PC-3 (cell line): ENCODE results near the gene FZD10. TPM values are rescaled to one million over a fixed set of nuclear protein-coding genes. Genes with fewer than 3 reads are reported as not detected.

Source experiments
- ATAC-seq: fragments of 200-7000 bp; cut with Tn5 transposase; 2 replicates; pipeline ENCODE4 v1.9.1; 2020; ENCODE audit warnings: mild to moderate bottlenecking, moderate library complexity
- BruUV-seq: library from RNA; stranded (reverse); fragments of 400-500 nt; replicated peaks from 2 replicates; lab custom pipeline; 2021; lab: Mats Ljungman, UMichigan
- CTCF ChIA-PET: fragments of 300-600 bp; sonication (Branson Sonifier 250); formaldehyde crosslinking; loops from one replicate; lab custom pipeline; 2022; ENCODE audit warnings: antibody characterized with exemption; lab: Charles Lee
- POLR2A ChIA-PET: fragments of 300-600 bp; sonication (Branson Sonifier 250); formaldehyde crosslinking; loops from one replicate; lab custom pipeline; 2022; ENCODE audit warnings: antibody characterized with exemption; ENCODE audit not compliant: unreplicated experiment; lab: Charles Lee
- DNase-seq: peaks from one replicate; pipeline ENCODE4 v3.0.0-alpha.2; 2015
- H2AFZ ChIP-seq: fragments of 300-600 bp; sonication (generic); 2 replicates; pipeline ENCODE4 v1.6.0; 2016; ENCODE audit warnings: antibody characterized with exemption, low read length
- H3F3A ChIP-seq: fragments of 300-600 bp; sonication (generic); one replicate; pipeline ENCODE4 v1.6.0; 2017; ENCODE audit warnings: antibody characterized with exemption, low read length, control low read depth, mild to moderate bottlenecking; ENCODE audit not compliant: unreplicated experiment
- H3K27ac ChIP-seq: fragments of 300-600 bp; sonication (generic); 2 replicates; pipeline ENCODE4 v1.5.1; 2016; ENCODE audit warnings: mild to moderate bottlenecking, low read length
- H3K27me3 ChIP-seq: fragments of 300-600 bp; sonication (generic); 2 replicates; pipeline ENCODE4 v1.6.1; 2016; ENCODE audit warnings: low read length, mixed read lengths
- H3K36me3 ChIP-seq: fragments of 300-600 bp; sonication (generic); 2 replicates; pipeline ENCODE4 v1.6.1; 2016; ENCODE audit warnings: low read depth, mixed run types, low read length, mixed read lengths
- H3K4me1 ChIP-seq: fragments of 300-600 bp; sonication (generic); 2 replicates; pipeline ENCODE4 v1.5.1; 2016; ENCODE audit warnings: low read length; ENCODE audit not compliant: insufficient read depth
- H3K4me2 ChIP-seq: fragments of 300-600 bp; sonication (generic); 2 replicates; pipeline ENCODE4 v1.6.0; 2016; ENCODE audit warnings: low read length
- H3K4me3 ChIP-seq: fragments of 300-600 bp; sonication (generic); 2 replicates; pipeline ENCODE4 v1.5.1; 2016; ENCODE audit warnings: mild to moderate bottlenecking, low read length, mixed read lengths
- H3K79me2 ChIP-seq: fragments of 300-600 bp; sonication (generic); 2 replicates; pipeline ENCODE4 v1.6.1; 2017; ENCODE audit warnings: low read length, mixed read lengths
- H3K9ac ChIP-seq: fragments of 300-600 bp; sonication (generic); 2 replicates; pipeline ENCODE4 v1.6.0; 2016; ENCODE audit warnings: mild to moderate bottlenecking, low read length
- H3K9me2 ChIP-seq: fragments of 300-600 bp; sonication (generic); replicated peaks from 2 replicates; pipeline ENCODE4 v1.6.1; 2016; ENCODE audit warnings: mixed run types, low read length, mixed read lengths
- H3K9me3 ChIP-seq: fragments of 300-600 bp; sonication (generic); 2 replicates; pipeline ENCODE4 v1.6.1; 2016; ENCODE audit warnings: low read length, mixed read lengths
- H4K20me1 ChIP-seq: fragments of 300-600 bp; sonication (generic); 2 replicates; pipeline ENCODE4 v1.6.1; 2016; ENCODE audit warnings: low read length, mixed read lengths
- CTCF ChIP-seq: fragments of 300-600 bp; sonication (generic); conservative IDR thresholded peaks from 2 replicates; pipeline ENCODE4 v1.5.1; 2017; ENCODE audit warnings: antibody characterized with exemption, low read depth, mild to moderate bottlenecking, low read length
- EZH2 ChIP-seq: fragments of 300-600 bp; sonication (generic); IDR thresholded peaks from one replicate; pipeline ENCODE4 v1.6.1; 2017; ENCODE audit warnings: antibody characterized with exemption, mild to moderate bottlenecking, low read length; ENCODE audit not compliant: unreplicated experiment
- EZH2phosphoT487 ChIP-seq: fragments of 300-600 bp; sonication (generic); IDR thresholded peaks from 2 replicates; pipeline ENCODE4 v1.6.1; 2018; ENCODE audit warnings: mild to moderate bottlenecking, antibody characterized with exemption, low read length, borderline replicate concordance
- intact Hi-C: fragments of 100-400 bp; cut with micrococcal nuclease; formaldehyde crosslinking; loops from 2 replicates; pipeline ENCODE4 v1.9.0; 2023
- total RNA-seq: library from RNA; depleted of rRNA; stranded (reverse); fragments of >200 nt; gene quantifications from 2 replicates; pipeline ENCODE4 v1.2.3, GENCODE V29; 2014

Gene FZD10
- total RNA-seq, 1 experiment from 2014 or later = not detected

GRCh38 chr12:130198663-130199060, 36.4 kb downstream of the FZD10 start:
- ChIA-PET CTCF (no interaction called here), POLR2A (no interaction called here)
- Histone ChIP-seq H3K9ac (no peak overlapping the region), H3K4me3 (no peak overlapping the region), H3K36me3 (no peaks in the 10 kb centered on the region), H3K27ac (no peak overlapping the region), H4K20me1 (no peaks in the 10 kb centered on the region), H3K4me1 (no peaks in the 10 kb centered on the region), H3K4me2 (no peak overlapping the region), H3K79me2 (no peaks in the 10 kb centered on the region), H3K27me3 (peaks cover 52% of the 10 kb centered on the region), H3K9me2 (no peaks in the 10 kb centered on the region), H2AFZ (no peak overlapping the region), H3F3A (no peaks in the 10 kb centered on the region), H3K9me3 (no peaks in the 10 kb centered on the region)
- no TSS peak for BruUV-seq
- DNase-seq = no peak
- intact Hi-C loops = no loop called here
- no peak for ATAC-seq
- TF ChIP-seq CTCF (no peak), EZH2phosphoT487 (no peak), EZH2 (no peak)

GRCh38 chr12:130199581-130200390, 37.5 kb downstream of the FZD10 start:
- no TSS peak for BruUV-seq

More at GRCh38 chr12:130199581-130200390, 37.5 kb downstream of the FZD10 start:
- Histone ChIP-seq H3K27ac (no peak overlapping the region), H3K4me1 (no peaks in the 10 kb centered on the region), H3K9me2 (no peaks in the 10 kb centered on the region), H2AFZ (no peak overlapping the region), H3K27me3 (peaks cover 52% of the 10 kb centered on the region), H3K9ac (no peak overlapping the region), H3K79me2 (no peaks in the 10 kb centered on the region), H3F3A (no peaks in the 10 kb centered on the region), H3K4me3 (no peak overlapping the region), H3K9me3 (no peaks in the 10 kb centered on the region), H4K20me1 (no peaks in the 10 kb centered on the region), H3K4me2 (no peak overlapping the region), H3K36me3 (no peaks in the 10 kb centered on the region)
- intact Hi-C loops = no loop called here
- TF ChIP-seq EZH2phosphoT487 (no peak), EZH2 (no peak), CTCF (no peak)
- ChIA-PET CTCF (no interaction called here), POLR2A (no interaction called here)
- no peak for DNase-seq
- ATAC-seq = no peak
